Measurements from ENCODE around the gene LTBP1.

GRCh38 chr2:33406622-33407021 is 459.9 kb downstream of the LTBP1 start:
- TF ChIP-seq CTCF (conservative IDR thresholded peaks at IDR 0.05; ENCODE audit: low read depth in 2 of 2) (no peak), REST (IDR thresholded peaks at IDR 0.05; ENCODE audit: unreplicated experiment) (no peak), EZH2 (IDR thresholded peaks at IDR 0.05; ENCODE audit: low read depth, unreplicated experiment) (no peak), POLR2AphosphoS5 (IDR thresholded peaks at IDR 0.05; ENCODE audit: low read depth) (no peak), EZH2phosphoT487 (IDR thresholded peaks at IDR 0.05; ENCODE audit: unreplicated experiment) (no peak), JUNB (IDR thresholded peaks at IDR 0.05; ENCODE audit: unreplicated experiment) (no peak), CREB1 (CRISPR knock-in tag; IDR thresholded peaks at IDR 0.05; ENCODE audit: low read depth) (no peak), ZNF114 (CRISPR knock-in tag; IDR thresholded peaks at IDR 0.05) (no peak)

All from GM23338 (cell line).